HepG2 (cell line): ENCODE measurements around the gene ATRIP. TPM values are rescaled to one million over a fixed set of nuclear protein-coding genes. Genes with fewer than 3 reads are reported as not detected.

ENCODE experiments used
- CHD4 ChIP-seq: fragments of 200-600 bp; sonication (generic); IDR thresholded peaks from 2 replicates; pipeline ENCODE4 v1.7.0; 2017; ENCODE audit warnings: mild to moderate bottlenecking, low read length, borderline replicate concordance
- EED ChIP-seq: sonication (generic); formaldehyde crosslinking; IDR thresholded peaks from 2 replicates; pipeline ENCODE4 v1.5.0; 2020; ENCODE audit warnings: mild to moderate bottlenecking, missing genetic modification reagents
- MAFF ChIP-seq: IDR thresholded peaks from 2 replicates; pipeline ENCODE4 v1.6.1; 2011; ENCODE audit warnings: low read depth, low read length, improper control_type of control experiment
- MEF2D ChIP-seq: sonication (generic); formaldehyde crosslinking; IDR thresholded peaks from 2 replicates; pipeline ENCODE4 v1.5.1; 2020; ENCODE audit warnings: mild to moderate bottlenecking, missing genetic modification reagents
- TARDBP ChIP-seq: sonication (generic); formaldehyde crosslinking; IDR thresholded peaks from 2 replicates; pipeline ENCODE4 v1.8.0; 2022; ENCODE audit warnings: mild to moderate bottlenecking, missing genetic modification reagents
- ZNF253 ChIP-seq: sonication (generic); formaldehyde crosslinking; IDR thresholded peaks from 2 replicates; pipeline ENCODE4 v1.8.0; 2022; ENCODE audit warnings: mild to moderate bottlenecking, missing genetic modification reagents, borderline replicate concordance
- ZNF543 ChIP-seq: sonication (generic); formaldehyde crosslinking; IDR thresholded peaks from 2 replicates; pipeline ENCODE4 v1.4.0; 2020; ENCODE audit warnings: mild to moderate bottlenecking, missing genetic modification reagents
- ZNF629 ChIP-seq: sonication (generic); formaldehyde crosslinking; conservative IDR thresholded peaks from 2 replicates; pipeline ENCODE4 v1.5.0; 2020; ENCODE audit warnings: missing genetic modification reagents
- polyA plus RNA-seq, 8 experiments: library from polyadenylated mRNA; depleted of rRNA in 3 of 8; stranded (reverse) in 7 of 8; unstranded in 1 of 8; fragments of >200 nt; fragmentation: Illumina TruSeq in 4 of 8; extraction: Trizol in 4 of 8; gene quantifications; 2 replicates each; pipeline versions ENCODE4 v1.2.1 to v1.2.3, GENCODE V29; 2011 to 2016; ENCODE audit warnings: low read depth in 4 of 8, missing spikeins in 1 of 8, mixed read lengths in 1 of 8; ENCODE audit not compliant: insufficient read depth in 1 of 8
- total RNA-seq, 5 experiments: library from RNA; depleted of rRNA; stranded (reverse); fragments of >200 nt; fragmentation: Illumina TruSeq; extraction: Trizol; gene quantifications; 2 replicates each; pipeline ENCODE4 v1.2.3, GENCODE V29; 2016; ENCODE audit warnings: low read depth in 1 of 5
- TF ChIP-seq, protein P1 (sequence below): sonication (generic); formaldehyde crosslinking; IDR thresholded peaks from 2 replicates; pipeline ENCODE4 v1.4.0; 2020; ENCODE audit warnings: missing genetic modification reagents
- TF ChIP-seq, protein P2 (sequence below): IDR thresholded peaks from 2 replicates; pipeline ENCODE4 v1.6.1; 2016; ENCODE audit warnings: missing biosample characterization, missing genetic modification reagents, low read depth
- TF ChIP-seq, protein P3 (sequence below): sonication (generic); formaldehyde crosslinking; IDR thresholded peaks from one replicate; pipeline ENCODE4 v1.5.1; 2020; ENCODE audit warnings: mild to moderate bottlenecking, missing genetic modification reagents; ENCODE audit errors: not compliant biosample characterization
- TF ChIP-seq, protein P4 (sequence below): sonication (generic); formaldehyde crosslinking; IDR thresholded peaks from 2 replicates; pipeline ENCODE4 v1.8.1; 2023; ENCODE audit warnings: mild to moderate bottlenecking, inconsistent platforms, moderate library complexity, missing genetic modification reagents, borderline replicate concordance
- TF ChIP-seq, protein P5 (sequence below): sonication (generic); formaldehyde crosslinking; IDR thresholded peaks from 2 replicates; pipeline ENCODE4 v1.5.1; 2020; ENCODE audit warnings: missing genetic modification reagents, mild to moderate bottlenecking, borderline replicate concordance

ATRIP gene
- total and polyA plus RNA-seq, 2 of the 13 experiments (the other 11 are each of a cell fraction or from before 2014, with no cell fraction given), result 5.1 to 12.5 TPM

DNA sequence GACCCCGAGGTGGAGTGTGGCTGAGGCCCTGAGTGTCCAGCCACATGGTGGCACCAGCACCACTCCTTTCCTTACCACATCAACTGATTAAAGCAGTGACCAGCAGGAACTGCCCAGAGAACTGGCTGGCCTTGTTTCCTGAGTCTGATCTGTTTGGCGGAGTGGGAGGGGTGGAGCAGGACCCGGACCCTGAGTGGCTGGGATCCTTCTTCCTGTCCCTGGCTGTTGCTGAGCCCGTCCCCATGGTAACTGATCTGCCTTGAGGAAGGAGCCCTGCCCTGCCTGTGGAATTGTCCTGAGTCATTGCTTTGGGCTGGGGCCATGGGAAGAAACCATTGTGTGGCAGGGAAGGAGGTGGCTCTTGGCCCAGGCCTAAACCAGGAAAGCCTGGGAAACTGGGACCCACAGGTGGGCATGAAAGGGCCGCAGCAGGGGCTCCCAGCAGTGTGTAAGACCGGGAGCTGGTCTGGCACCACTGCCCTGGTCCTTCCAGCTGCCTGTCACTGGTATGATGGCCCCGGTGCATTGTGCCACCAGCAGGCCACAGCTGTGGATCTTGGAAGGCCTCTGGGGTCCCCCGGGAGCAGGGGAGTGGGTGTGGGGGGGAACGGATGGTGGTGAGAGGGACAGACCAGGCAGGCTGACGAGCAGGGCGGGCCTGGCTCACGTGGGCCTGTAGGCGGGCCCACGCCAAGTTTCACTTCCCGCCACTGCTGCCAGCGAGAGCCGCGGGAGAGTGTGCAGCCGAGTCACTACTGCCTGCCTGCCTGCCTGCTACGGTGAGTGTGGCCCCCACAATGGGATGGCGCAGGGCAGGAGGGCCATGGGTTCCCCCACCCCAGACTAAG is 19.2 kb downstream of the ATRIP start (continued):
- TF ChIP-seq, protein P1, sequence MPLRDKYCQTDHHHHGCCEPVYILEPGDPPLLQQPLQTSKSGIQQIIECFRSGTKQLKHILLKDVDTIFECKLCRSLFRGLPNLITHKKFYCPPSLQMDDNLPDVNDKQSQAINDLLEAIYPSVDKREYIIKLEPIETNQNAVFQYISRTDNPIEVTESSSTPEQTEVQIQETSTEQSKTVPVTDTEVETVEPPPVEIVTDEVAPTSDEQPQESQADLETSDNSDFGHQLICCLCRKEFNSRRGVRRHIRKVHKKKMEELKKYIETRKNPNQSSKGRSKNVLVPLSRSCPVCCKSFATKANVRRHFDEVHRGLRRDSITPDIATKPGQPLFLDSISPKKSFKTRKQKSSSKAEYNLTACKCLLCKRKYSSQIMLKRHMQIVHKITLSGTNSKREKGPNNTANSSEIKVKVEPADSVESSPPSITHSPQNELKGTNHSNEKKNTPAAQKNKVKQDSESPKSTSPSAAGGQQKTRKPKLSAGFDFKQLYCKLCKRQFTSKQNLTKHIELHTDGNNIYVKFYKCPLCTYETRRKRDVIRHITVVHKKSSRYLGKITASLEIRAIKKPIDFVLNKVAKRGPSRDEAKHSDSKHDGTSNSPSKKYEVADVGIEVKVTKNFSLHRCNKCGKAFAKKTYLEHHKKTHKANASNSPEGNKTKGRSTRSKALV (CRISPR knock-in tag), result no peak
- peak; percentile 64; the same call in 1 of the 2 replicates for TF ChIP-seq TARDBP (CRISPR knock-in tag)
- TF ChIP-seq MAFF, result no peak; the same call in 1 of the 2 replicates
- TF ChIP-seq, protein P2, sequence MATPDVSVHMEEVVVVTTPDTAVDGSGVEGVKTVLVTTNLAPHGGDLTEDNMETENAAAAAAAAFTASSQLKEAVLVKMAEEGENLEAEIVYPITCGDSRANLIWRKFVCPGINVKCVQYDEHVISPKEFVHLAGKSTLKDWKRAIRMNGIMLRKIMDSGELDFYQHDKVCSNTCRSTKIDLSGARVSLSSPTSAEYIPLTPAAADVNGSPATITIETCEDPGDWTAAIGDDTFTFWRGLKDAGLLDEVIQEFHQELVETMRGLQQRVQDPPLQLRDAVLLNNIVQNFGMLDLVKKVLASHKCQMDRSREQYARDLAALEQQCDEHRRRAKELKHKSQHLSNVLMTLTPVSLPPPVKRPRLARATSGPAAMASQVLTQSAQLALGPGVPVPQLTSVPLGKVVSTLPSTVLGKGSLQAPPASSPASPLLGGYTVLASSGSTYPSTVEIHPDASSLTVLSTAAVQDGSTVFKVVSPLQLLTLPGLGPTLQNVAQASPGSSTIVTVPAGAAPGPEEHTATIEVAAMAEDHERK (CRISPR knock-in tag), result no peak
- TF ChIP-seq, protein P3, sequence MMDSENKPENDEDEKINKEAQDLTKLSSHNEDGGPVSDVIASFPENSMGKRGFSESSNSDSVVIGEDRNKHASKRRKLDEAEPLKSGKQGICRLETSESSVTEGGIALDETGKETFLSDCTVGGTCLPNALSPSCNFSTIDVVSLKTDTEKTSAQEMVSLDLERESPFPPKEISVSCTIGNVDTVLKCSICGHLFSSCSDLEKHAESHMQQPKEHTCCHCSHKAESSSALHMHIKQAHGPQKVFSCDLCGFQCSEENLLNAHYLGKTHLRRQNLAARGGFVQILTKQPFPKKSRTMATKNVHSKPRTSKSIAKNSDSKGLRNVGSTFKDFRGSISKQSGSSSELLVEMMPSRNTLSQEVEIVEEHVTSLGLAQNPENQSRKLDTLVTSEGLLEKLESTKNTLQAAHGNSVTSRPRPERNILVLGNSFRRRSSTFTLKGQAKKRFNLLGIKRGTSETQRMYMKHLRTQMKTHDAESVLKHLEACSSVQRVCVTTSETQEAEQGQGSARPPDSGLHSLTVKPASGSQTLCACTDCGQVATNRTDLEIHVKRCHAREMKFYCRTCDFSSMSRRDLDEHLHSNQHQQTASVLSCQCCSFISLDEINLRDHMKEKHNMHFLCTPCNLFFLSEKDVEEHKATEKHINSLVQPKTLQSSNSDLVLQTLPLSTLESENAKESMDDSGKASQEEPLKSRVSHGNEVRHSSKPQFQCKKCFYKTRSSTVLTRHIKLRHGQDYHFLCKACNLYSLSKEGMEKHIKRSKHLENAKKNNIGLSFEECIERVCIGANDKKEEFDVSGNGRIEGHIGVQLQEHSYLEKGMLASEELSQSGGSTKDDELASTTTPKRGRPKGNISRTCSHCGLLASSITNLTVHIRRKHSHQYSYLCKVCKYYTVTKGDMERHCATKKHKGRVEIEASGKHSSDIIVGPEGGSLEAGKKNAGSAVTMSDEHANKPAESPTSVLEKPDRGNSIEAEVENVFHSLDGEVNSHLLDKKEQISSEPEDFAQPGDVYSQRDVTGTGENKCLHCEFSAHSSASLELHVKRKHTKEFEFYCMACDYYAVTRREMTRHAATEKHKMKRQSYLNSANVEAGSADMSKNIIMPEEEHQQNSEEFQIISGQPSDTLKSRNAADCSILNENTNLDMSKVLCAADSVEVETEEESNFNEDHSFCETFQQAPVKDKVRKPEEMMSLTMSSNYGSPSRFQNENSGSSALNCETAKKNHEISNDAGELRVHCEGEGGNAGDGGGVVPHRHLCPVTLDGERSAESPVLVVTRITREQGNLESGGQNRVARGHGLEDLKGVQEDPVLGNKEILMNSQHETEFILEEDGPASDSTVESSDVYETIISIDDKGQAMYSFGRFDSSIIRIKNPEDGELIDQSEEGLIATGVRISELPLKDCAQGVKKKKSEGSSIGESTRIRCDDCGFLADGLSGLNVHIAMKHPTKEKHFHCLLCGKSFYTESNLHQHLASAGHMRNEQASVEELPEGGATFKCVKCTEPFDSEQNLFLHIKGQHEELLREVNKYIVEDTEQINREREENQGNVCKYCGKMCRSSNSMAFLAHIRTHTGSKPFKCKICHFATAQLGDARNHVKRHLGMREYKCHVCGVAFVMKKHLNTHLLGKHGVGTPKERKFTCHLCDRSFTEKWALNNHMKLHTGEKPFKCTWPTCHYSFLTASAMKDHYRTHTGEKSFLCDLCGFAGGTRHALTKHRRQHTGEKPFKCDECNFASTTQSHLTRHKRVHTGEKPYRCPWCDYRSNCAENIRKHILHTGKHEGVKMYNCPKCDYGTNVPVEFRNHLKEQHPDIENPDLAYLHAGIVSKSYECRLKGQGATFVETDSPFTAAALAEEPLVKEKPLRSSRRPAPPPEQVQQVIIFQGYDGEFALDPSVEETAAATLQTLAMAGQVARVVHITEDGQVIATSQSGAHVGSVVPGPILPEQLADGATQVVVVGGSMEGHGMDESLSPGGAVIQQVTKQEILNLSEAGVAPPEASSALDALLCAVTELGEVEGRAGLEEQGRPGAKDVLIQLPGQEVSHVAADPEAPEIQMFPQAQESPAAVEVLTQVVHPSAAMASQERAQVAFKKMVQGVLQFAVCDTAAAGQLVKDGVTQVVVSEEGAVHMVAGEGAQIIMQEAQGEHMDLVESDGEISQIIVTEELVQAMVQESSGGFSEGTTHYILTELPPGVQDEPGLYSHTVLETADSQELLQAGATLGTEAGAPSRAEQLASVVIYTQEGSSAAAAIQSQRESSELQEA, result no peak
- TF ChIP-seq ZNF629 (CRISPR knock-in tag), result no peak
- no peak for TF ChIP-seq ZNF543 (CRISPR knock-in tag)
- TF ChIP-seq ZNF253 (CRISPR knock-in tag), result no peak
- TF ChIP-seq, protein P4, sequence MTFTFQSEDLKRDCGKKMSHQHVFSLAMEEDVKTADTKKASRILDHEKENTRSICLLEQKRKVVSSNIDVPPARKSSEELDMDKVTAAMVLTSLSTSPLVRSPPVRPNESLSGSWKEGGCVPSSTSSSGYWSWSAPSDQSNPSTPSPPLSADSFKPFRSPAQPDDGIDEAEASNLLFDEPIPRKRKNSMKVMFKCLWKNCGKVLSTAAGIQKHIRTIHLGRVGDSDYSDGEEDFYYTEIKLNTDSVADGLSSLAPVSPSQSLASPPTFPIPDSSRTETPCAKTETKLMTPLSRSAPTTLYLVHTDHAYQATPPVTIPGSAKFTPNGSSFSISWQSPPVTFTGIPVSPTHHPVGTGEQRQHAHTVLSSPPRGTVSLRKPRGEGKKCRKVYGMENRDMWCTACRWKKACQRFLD (CRISPR knock-in tag), result no peak
- TF ChIP-seq MEF2D, result no peak; the same call in 1 of the 2 replicates
- TF ChIP-seq, protein P5, sequence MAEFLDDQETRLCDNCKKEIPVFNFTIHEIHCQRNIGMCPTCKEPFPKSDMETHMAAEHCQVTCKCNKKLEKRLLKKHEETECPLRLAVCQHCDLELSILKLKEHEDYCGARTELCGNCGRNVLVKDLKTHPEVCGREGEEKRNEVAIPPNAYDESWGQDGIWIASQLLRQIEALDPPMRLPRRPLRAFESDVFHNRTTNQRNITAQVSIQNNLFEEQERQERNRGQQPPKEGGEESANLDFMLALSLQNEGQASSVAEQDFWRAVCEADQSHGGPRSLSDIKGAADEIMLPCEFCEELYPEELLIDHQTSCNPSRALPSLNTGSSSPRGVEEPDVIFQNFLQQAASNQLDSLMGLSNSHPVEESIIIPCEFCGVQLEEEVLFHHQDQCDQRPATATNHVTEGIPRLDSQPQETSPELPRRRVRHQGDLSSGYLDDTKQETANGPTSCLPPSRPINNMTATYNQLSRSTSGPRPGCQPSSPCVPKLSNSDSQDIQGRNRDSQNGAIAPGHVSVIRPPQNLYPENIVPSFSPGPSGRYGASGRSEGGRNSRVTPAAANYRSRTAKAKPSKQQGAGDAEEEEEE, result no peak
- TF ChIP-seq CHD4, result no peak
- TF ChIP-seq EED (CRISPR knock-in tag), result 0 out of 2 replicates have a peak, but pooled peaks have one; percentile 9
